ENCODE results near the gene NCKAP1.

DNA sequence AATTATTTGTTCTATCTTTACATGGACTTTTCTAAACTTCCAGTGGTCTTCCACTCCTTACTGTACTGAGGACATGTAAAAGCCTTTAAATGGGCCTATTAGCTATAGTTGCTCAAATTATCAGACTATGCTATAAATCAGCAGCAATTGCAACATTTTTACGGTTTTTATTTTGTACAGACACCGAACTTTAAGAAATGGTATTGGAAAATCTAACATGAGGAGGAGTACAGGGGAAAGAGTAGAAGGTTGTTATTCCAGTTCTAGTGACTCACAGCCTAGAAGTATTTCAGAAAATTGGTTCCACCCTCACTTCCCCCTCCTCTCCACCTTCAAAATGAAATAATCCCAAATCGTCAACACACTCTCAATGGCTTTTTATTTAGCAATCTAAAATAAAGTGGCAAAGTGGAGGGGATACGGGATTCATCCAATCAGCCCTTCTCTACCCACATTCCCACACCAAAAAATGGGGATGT lies 1.1 kb downstream of the NCKAP1 start:
- TF ChIP-seq, protein P1, sequence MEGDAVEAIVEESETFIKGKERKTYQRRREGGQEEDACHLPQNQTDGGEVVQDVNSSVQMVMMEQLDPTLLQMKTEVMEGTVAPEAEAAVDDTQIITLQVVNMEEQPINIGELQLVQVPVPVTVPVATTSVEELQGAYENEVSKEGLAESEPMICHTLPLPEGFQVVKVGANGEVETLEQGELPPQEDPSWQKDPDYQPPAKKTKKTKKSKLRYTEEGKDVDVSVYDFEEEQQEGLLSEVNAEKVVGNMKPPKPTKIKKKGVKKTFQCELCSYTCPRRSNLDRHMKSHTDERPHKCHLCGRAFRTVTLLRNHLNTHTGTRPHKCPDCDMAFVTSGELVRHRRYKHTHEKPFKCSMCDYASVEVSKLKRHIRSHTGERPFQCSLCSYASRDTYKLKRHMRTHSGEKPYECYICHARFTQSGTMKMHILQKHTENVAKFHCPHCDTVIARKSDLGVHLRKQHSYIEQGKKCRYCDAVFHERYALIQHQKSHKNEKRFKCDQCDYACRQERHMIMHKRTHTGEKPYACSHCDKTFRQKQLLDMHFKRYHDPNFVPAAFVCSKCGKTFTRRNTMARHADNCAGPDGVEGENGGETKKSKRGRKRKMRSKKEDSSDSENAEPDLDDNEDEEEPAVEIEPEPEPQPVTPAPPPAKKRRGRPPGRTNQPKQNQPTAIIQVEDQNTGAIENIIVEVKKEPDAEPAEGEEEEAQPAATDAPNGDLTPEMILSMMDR (IDR thresholded peaks at IDR 0.05), result no peak
- TF ChIP-seq POLR2A (IDR thresholded peaks at IDR 0.05), result no peak
